Activated gamma-delta T cell treated with Interleukin-2 at 50 U/mL for 16 hours (primary cell): Measurements from ENCODE around the gene CCIN.
"Not testable (repeated sequence)": the region's sequence is repeated elsewhere in the genome, so short reads cannot be mapped to it uniquely, and the experiment has no call there.

Experiments used
- DNase-seq: peaks from one replicate; pipeline ENCODE4 v3.0.0-alpha.2; 2020

Gene CCIN

DNA sequence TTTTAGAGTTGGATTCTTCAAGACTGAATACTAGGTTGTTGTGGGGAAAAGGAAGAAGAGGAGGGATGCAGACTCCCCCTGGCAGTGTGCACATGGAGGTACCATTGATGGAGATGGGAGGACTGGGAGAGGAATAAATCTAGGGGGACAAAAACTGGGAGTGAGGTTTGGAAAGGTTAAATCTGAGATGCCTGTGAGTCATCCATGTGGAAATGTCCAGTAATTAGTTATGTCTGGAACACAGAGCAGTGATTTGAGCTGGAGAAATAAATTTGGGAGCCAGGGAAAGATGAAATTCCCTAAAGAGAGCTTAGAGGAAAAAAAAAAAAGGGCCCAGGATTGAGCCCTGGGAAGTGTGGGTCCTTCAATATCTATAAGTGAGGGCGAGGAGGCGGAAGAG is 8.0 kb upstream of the CCIN start:
- no peak for DNase-seq

GRCh38 chr9:36162211-36162738 is 6.9 kb upstream of the CCIN start:
- DNase-seq: no peak

DNA sequence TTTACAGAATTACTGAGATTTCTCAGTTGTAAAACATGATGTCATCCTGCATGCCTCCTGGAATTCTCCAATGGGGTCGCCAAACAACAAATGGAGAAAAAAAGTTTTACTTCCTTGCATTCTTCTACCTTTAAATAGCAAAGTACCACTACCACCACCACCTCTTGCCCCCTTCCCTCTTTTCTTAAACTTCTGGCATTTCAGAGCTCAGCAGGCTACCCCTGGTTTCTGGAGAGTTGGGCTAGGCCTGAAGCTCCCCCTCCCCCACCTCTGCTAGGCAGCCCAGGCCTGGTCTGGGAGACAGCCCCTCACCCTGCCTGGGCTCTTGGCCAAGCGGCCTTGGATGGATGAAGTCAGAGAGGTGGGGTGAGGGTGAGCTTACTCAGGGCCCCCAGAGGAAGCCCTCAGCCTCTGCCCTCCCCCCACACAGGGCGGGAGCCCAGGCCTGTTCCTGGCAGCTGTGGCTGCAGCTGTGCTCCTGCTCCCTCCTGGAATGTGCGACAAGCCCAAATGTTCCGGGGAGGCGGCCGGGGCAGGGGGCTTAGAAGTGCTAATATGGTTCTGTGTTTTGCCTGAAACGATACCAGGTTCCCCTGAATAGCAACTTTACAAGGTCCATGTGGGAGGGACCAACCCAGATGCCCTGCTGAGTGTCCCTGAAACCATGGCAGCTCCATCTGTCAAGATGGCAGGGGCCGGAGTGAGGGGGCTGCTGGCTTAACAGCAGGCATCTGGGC is 6.0 kb upstream of the CCIN start:
- DNase-seq: no peak

- no peak for DNase-seq
Observed at GRCh38 chr9:36163786-36164170, 5.4 kb upstream of the CCIN start.

DNA sequence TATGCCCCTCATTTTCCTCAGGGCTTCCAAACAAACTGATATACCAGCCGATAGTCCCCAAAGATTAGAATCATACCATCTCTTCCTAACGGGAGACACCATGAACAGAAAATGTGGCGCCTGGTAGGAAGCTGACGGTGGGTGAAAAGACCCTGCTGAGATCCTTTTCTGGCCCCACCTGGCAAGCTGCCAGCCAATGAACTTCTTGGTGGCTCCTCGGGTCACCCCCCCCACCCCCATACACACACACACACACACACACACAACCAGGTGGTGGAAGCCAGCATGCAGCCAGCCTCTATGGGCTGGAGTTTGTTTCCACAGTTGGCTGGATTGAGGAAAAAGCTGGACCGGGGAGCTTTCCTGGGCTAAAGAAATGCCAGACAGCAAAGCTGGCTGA is 4.8 kb upstream of the CCIN start:
- no peak for DNase-seq

DNA sequence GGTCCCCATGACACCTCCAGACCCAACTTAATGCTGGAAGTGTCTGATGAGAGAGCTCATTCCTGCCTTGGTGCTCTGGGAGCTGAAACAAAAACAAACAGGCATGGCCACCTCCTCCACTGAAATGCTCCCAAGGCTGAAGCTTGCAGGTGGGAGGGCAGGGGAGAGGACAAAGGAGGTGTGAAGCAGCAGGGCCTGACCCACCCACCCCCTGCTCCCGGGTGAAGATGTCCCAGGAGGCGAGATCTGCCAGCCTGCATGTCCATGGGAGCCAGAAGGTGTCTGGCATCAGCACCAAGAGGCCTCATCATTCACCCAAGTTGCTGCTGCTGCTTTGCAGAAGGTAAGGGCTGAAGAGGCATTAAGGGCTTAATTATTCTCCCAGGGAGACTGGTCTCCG is 4.2 kb upstream of the CCIN start:
- no peak for DNase-seq

DNA sequence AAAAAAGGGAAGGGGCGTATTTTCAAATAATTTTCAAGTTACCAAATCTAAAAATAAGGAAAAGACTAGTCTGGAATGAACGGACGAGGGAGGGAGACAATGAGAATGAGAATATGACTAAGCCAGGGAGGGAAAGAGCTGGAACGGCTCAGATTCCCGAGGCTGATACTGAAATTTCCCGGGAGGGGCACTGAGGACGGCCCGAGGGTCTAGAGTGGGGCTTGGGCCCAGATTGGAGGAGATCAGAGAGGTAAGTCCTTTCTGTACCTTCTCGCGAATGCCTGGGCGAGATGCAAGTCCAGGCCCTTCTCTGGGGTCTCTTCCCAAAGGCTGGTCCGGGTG is 3.4 kb upstream of the CCIN start:
- no peak for DNase-seq

GRCh38 chr9:36166168-36166927 is 2.8 kb upstream of the CCIN start:
- peak; percentile 78 for DNase-seq

DNA sequence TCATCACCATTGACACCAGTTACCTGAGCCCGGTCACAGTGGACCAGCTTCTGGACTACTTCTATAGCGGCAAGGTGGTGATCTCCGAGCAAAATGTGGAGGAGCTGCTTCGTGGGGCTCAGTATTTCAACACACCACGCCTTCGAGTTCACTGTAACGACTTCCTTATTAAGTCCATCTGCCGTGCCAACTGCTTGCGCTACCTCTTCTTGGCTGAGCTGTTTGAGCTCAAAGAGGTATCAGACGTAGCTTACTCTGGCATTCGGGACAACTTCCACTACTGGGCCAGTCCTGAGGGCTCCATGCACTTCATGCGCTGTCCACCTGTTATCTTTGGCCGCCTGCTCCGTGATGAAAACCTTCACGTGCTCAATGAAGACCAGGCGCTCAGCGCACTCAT is 520 bp downstream of the CCIN start:
- DNase-seq: no peak

DNA sequence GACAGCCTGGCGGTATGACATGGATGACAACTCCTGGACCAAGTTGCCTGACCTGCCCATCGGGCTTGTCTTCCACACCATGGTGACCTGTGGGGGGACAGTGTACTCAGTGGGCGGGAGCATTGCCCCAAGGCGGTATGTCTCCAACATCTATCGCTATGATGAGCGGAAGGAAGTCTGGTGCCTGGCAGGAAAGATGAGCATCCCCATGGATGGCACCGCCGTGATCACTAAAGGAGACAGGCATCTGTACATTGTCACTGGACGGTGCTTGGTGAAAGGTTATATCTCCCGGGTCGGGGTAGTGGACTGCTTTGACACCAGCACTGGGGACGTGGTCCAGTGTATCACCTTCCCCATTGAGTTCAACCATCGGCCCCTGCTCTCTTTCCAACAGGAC is 1.3 kb downstream of the CCIN start:
- no peak for DNase-seq

- DNase-seq: no peak
Observed at GRCh38 chr9:36173861-36174260, 4.7 kb downstream of the CCIN start.

- DNase-seq: no peak
Observed at GRCh38 chr9:36174271-36174670, 5.1 kb downstream of the CCIN start.

- DNase-seq: no peak
Observed at GRCh38 chr9:36174731-36175130, 5.5 kb downstream of the CCIN start.

DNA sequence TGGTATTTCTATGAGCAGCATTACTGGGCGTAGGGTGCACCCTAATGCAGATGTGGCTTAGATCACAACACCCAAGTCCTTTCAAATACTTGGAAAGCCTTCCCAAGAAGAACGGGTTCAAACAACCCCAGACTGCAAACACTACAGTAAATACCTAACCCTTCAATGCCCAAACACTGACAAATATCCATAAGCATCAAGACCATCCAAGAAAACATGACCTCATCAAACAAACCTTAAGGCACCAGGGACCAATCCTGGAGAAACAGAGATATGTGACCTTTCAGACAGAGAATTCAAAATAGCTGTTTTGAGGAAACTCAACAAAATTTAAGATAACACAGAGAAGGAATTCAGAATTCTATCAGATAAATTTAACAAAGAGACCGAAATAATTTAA is 6.0 kb downstream of the CCIN start:
- DNase-seq: not testable (repeated sequence)

GRCh38 chr9:36176496-36176895 is 7.3 kb downstream of the CCIN start:
- DNase-seq: not testable (repeated sequence)

- no peak for DNase-seq
Observed at GRCh38 chr9:36177571-36177970, 8.4 kb downstream of the CCIN start.

DNA sequence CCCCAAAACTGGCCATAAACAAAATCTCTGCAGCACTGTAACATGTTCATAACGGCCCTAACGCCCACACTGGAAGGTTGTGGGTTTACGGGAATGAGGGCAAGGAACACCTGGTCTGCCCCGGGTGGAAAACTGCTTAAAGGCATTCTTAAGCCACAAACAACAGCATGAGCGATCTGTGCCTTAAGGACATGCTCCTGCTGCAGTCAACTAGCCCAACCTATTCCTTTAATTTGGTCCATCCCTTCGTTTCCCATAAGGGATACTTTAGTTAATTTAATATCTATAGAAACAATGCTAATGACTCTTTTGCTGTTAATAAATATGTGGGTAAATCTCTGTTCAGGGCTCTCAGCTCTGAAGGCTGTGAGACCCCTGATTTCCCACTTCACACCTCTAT is 11.1 kb downstream of the CCIN start:
- not testable (repeated sequence) for DNase-seq

GRCh38 chr9:36187414-36187813 is 18.2 kb downstream of the CCIN start:
- DNase-seq: no peak

DNA sequence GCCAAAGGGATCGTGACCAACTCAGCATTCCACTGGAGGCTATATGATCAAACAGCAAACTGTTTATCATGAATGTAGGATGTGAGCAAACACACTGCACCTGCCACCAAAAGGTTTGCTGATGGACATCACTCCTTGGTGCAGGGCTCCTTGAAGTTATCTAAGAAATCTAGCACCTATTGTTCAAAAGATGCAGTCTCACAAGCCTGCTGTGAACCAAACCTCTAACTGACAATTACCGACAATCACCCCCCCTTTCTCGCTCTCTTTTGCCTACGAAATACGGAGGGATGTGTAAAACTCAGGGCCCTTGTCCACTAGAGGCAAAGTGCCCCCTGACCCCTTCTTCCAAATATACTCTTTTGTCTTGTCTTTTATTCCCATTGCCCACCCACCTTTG is 19.0 kb downstream of the CCIN start:
- no peak for DNase-seq

DNA sequence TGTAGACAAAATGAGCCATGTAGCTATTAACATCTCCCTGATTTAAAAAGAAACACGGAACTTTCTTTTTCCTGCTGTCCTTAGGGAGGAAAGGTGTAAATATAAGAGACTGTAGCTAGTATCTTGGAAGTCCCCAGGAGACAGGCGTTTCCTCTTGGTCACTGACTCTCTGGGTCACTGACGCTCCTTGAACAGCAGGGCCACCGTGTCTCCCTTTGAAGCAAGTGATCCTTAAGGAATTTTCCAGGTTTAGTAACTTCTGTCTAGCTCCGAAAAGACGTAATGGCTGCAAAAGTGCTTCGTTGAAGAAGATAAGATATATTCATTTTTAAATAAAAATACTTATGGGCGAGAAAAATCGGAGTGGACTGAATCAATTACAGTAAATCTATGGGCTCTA is 20.8 kb downstream of the CCIN start:
- DNase-seq: no peak

GRCh38 chr9:36190388-36191289 is 21.5 kb downstream of the CCIN start, which contains the start of gene CLTA:
Gene CLTA (plus strand): TSS chr9:36190921. CDS start chr9:36191057, 136 bp downstream.
- peak; percentile 94 for DNase-seq

GRCh38 chr9:36191290-36191645 is 22.1 kb downstream of the CCIN start:
- DNase-seq: peak; percentile 43

GRCh38 chr9:36191686-36192085 is 22.5 kb downstream of the CCIN start:
- DNase-seq: no peak
